Measurements from ENCODE around the gene GPX5.
"Not testable (repeated sequence)": the region's sequence is repeated elsewhere in the genome, so short reads cannot be mapped to it uniquely, and the experiment has no call there.

The GPX5 gene

GRCh38 chr6:28525496-28526039, at the start of gene GPX5:
GPX5 (plus strand) TSS chr6:28525881; CDS start chr6:28526014, 133 bp downstream.
- no peak for DNase-seq

GRCh38 chr6:28478518-28478917, 47.2 kb upstream of the GPX5 start:
- DNase-seq: no peak

- DNase-seq: no peak
These were observed 45.3 kb upstream of the GPX5 start for GRCh38 chr6:28480253-28480932.

- DNase-seq: no peak
These were observed 40.2 kb upstream of the GPX5 start for GRCh38 chr6:28485482-28485881.

DNA sequence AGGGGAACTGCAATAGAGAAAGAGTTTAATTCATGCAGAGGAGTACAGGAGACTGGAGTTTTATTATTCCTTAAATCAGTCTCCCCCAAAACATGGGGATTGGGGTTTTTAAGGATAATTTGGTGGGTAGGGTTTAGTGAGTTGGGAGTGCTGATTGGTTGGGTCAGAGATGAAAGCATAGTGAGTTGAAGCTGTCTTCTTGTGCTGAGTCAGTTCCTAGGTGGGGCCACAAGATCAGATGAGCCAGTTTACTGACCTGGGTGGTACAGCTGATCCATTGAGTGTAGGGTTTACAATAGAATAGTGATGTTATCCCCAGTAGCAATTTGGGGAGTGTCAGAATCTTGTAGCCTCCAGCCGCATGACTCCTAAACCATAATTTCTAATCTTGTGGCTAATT, 39.1 kb upstream of the GPX5 start:
- DNase-seq: no peak

DNA sequence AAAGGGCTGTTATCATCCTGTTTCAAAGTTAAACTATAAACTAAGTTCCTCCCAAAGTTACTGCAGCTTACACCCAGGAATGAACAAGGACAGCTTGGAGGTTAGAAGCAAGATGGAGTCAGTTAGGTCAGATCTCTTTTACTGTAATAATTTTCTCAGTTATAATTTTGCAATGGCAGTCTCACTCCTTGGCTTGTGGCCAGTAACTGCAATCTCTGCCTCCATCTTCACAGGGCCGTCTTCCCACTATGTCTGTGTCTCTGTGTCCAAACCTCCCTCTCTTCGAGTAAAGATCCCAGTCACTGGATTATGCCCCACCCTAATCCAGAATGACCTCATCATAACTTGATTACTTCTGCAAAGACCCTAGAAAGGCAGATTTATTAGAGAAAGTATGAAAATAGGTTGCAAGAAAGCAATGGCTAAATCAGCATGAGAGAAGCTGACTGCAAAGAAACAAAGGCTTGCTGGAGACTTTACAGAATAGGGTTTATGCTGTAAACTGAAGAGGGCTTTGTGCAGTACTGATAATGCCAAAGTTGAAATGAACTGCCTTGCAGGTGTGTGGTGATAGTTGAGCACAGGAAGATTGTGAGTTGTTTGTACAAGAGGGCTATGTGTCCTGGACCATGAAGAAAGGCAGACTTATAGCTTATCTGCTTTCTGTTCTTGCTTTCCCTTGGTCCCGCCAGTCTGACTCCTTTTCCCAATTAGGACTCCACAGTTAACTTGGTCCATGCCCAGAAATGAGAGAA, 38.5 kb upstream of the GPX5 start:
- no peak for DNase-seq

DNA sequence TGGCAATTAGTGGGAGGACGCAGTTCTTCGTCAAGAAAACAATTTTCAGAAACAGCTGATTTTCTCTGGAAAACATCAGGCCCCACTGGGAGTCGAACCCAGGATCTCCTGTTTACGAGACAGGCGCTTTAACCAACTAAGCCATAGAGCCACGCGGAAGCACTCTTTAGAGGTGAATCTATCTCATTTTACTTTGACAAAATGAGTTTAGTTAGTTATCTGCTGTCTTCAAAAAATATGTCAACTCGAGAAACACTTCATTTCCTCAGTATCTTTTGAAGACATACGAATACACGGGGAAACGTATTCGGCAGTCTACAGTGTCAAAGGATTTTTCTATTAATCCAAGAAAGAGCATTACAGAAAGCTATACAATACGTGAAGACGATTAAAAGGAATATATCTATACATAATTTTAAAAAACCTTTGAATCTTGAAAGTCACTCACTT, 36.7 kb upstream of the GPX5 start:
- peak in 1 of 2 experiments; percentile 14 for DNase-seq

- peak in 1 of 2 experiments; percentile 45 for DNase-seq
These were observed 36.1 kb upstream of the GPX5 start for GRCh38 chr6:28489366-28490204.

- peak in 1 of 2 experiments; percentile 34 for DNase-seq
These were observed 35.3 kb upstream of the GPX5 start for GRCh38 chr6:28490205-28490890.

DNA sequence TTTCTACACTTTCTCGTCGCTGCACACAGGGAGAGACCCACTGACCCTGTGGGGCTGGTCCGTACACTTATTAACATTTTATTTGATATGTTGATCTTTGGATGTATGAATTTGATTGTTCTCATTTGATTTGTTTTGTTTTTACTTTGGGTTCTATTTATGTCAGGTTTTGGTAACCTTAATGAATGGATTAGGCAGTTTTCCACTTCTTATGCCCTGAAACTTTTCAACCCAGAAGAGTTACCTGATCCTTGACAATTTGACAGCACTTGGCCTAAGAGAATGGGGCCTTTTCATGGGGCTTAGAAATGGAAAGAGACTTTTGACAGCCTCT, 33.7 kb upstream of the GPX5 start:
- DNase-seq: no peak

GRCh38 chr6:28496099-28496779, 29.4 kb upstream of the GPX5 start:
- peak in 1 of 2 experiments; percentile 17 for DNase-seq

DNA sequence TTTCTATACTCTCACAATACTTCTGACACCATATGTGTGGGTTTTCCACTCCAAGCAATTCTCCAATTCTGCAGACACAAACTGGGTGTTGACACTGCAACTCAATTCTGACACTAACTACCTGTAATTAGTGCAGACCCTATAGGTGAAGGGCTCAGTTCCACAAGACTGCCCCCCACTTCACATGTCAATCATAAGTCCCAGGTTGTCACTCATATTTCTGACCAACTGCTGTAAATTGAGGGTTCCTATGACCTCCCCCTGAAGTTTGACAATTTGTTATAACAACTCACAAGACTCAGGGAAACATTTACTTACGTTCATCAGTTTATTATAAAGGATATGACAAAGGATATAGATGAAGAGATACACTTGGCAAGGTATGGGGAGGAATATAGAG, 28.4 kb upstream of the GPX5 start:
- no peak for DNase-seq

DNA sequence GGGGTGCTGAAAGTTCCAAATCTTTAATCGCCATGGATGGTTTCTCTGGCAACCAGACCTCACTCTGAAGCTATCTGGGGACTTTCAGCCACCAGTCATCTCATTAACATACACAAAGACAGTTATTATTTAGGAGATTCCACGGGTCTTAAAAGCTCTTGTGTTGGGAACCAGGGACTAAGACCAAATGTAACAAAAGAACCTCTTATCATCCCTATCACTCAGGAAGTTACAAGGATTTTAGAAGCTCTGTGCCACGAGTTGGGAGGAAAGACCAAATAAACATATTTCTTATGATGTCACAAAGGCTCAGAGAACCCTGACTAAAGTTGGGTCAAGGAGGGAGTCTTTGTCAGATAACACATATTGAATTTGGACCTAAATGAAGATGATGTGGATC, 27.8 kb upstream of the GPX5 start:
- no peak for DNase-seq

DNA sequence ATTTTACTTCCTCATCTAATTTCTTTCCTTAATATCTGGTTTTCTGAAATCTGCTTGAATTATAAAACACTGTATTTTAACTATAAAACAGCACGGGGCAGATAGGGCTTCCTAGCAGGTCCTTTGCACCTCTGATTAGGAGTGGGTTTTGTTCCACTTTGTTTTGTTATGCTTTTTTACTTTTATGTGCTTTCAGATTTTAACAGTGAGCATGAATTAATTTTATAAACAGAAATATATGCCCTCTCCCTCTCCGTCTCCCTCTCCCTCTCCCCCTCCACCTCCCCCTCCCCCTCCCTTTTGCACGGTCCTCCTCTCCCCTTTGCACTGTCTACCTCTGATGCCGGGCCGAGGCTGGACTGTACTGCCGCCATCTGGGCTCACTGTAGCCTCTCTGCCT, 24.4 kb upstream of the GPX5 start:
- no peak for DNase-seq

GRCh38 chr6:28502136-28502535, 23.5 kb upstream of the GPX5 start:
- DNase-seq: not testable (repeated sequence)

DNA sequence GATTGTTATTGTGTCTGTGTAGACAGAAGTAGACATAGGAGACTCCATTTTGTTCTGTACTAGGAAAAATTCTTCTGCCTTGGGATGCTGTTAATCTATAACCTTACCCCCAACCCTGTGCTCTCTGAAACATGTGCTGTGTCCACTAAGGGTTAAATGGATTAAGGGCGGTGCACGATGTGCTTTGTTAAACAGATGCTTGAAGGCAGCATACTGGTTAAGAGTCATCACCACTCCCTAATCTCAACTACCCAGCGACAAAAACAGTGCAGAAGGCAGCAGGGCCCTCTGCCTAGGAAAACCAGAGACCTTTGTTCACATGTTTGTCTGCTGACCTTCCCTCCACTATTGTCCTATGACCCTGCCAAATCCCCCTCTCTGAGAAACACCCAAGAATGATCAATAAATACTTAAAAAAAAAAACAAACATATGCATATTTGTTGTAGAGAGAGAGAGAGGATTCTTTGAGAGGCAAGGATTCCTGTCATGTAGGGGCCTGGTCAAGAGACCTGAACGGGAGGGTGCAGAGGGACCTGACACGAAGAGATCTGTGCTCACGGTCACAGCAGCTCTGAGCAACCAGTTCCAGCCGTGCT, 22.9 kb upstream of the GPX5 start:
- DNase-seq: not testable (repeated sequence)

DNA sequence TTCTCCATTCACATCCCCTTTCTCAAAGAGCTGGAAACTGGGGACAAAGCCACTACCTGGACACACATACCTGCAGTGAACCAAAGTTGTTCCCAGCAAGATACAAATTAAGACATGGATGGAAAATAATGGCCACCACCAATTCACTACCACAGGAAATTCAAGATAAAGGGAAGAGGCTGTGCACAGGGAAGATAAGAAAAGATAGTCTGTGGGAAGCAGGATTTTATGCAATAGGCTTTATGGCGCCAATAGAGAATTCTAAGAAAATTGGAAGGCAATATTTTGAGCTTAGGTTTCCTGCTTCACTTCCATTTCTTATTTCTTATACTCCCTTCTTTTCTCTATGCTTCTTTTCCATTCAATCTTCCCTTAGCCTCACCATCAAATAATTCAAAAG, 19.9 kb upstream of the GPX5 start:
- DNase-seq: no peak

DNA sequence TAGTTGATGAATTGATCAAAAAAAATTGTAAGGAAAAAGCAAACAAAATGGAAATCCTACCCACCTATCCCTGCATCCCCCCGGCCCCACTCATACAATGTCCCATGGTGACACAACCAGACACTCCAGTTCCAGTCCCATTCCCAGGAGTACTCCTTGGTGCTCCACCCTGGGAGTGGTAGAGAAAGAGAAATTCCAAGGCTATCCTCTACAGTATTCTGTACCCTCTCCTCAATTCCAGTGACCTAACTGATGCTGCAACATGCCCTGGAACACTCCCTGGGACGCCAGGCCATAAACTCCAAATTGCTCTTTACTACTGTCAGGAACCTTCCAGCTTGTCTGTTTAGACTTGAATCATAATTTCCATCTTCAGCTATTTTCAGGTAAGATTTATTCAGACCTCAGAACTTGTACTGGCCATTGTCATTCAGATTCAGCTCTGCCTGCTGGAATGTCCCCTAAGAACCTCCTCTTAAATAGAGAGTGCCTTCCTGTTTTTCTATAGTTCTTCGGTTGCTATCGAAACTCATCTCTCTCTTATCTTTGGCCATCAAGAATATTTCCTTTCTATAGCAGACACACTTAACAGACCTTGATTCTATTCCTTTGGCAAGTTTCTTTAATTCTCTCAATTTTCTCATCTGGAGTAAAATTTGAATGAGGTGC, 18.7 kb upstream of the GPX5 start:
- no peak for DNase-seq

DNA sequence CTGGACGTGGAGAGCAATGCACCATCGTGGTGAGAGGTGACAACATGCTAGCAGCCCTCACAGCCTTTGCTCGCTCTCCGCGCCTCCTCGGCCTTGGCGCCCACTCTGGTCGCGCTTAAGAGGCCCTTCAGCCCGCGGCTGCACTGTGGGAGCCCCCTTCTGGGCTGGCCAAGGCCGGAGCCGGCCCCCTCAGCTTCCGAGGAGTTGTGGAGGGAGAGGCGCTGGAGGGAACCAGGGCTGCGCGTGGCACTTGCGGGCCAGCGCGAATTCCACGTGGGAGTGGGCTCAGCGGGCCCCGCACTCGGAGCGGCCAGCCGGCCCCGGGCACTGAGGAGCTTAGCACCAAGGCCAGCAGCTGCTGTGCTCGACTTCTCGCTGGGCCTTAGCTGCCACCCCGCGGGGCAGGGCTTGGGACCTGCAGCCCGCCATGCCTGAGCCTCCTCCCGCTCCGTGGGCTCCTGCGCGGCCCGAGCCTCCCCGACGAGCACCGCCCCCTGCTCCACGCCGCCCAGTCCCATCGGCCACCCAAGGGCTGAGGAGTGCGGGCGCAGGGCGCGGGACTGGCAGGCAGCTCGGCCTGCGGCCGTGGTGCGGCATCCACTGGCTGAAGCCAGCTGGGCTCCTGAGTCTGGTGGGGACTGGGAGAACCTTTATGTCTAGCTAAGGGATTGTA, 13.9 kb upstream of the GPX5 start:
- DNase-seq: no peak

GRCh38 chr6:28512387-28512786, 13.3 kb upstream of the GPX5 start:
- DNase-seq: not testable (repeated sequence)
